SU-DHL-6 (cell line): ENCODE measurements around the gene BEAN1.

Experiments
- CTCF ChIP-seq: fragments of 200-600 bp; sonication (generic); IDR thresholded peaks from one replicate; pipeline ENCODE4 v1.5.1; 2017; ENCODE audit warnings: antibody characterized with exemption, mild to moderate bottlenecking, low read length, moderate library complexity; ENCODE audit not compliant: insufficient read depth, poor library complexity, severe bottlenecking
- EZH2phosphoT487 ChIP-seq: fragments of 200-600 bp; sonication (generic), shearing (Covaris generic); conservative IDR thresholded peaks from 2 replicates; pipeline ENCODE4 v1.6.1; 2018; ENCODE audit warnings: mild to moderate bottlenecking, antibody characterized with exemption, low read length, moderate library complexity, mixed read lengths

DNA sequence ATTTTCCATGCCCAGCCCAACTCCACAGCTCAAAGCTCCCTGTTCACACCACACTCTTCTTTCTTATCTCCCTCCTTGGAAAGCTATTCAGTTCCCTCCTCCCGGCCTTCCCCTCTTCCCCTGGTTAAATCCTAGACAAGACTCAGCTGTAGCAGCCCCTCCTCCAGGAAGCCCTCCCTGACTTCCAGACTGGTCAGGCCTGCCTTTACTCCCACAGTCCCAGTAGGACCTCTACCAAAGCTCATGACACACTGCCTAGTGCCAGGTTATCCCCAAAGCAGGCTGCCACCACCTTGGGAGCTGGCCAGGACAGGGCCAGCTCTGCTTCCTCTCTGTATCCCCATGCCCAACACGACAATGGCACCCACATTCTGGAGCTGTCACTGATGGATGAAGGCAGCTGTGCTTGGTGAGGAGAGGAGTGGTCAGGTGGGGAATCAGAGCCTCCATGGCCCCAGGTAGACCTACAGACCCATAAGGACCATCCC, 50.0 kb downstream of the BEAN1 start:
- TF ChIP-seq CTCF = no peak
- no peak for TF ChIP-seq EZH2phosphoT487
